SK-N-MC (cell line): ENCODE measurements around the gene CHFR.

ENCODE experiments used
- FOXP2 ChIP-seq: optimal IDR thresholded peaks from 2 replicates; pipeline ENCODE3; 2011; ENCODE audit warnings: mild to moderate bottlenecking, moderate library complexity; ENCODE audit not compliant: insufficient read depth; ENCODE audit errors: extremely low read length, control extremely low read depth
- POLR2AphosphoS5 ChIP-seq: IDR thresholded peaks from 2 replicates; pipeline ENCODE4 v1.6.1; 2012; ENCODE audit warnings: mild to moderate bottlenecking, low read depth, low read length, borderline replicate concordance

DNA sequence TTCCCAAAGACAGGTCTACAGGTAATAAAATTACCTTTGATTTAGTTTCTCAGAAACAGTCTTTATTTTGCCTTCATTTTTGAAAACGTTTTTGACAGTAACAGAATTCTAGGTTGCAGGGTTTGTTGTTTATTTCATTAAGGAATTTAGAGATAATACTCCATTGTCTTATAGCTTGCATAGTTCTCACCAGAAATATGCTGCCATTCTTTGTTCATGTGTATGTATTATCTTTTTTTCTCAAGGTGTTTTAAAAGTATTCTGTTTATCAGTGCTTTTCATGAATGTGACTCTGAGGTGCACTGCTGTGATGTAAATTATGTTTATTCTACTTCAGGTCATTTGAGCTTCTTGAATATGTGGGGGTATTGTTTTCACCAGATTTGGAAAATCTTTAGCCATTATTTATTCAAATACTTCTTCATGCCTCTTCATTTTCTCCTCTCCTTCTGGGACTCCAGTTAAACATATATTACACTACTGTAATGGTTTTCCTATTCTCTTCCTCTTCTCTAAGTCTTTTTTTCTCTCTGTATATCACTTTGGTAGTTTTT, 36.0 kb upstream of the CHFR start:
- no peak for TF ChIP-seq POLR2AphosphoS5
- no peak for TF ChIP-seq FOXP2
